Fibroblast of the conjunctiva (primary cell): Measurements from ENCODE around the gene UBE3D.
A peak's percentile ranks its signal among the peaks of the same experiment; 100 is the strongest.

Source experiments
- DNase-seq: peaks from one replicate; pipeline ENCODE4 v3.0.0-alpha.2; 2010; ENCODE audit warnings: low read depth

UBE3D gene

GRCh38 chr6:83065511-83066192 lies at the start of gene UBE3D:
UBE3D (minus strand) TSS chr6:83065841; CDS start chr6:83065718, 123 bp downstream.
- DNase-seq, result peak; percentile 78

GRCh38 chr6:83114164-83114563 lies 48.5 kb upstream of the UBE3D start:
- DNase-seq, result no peak

GRCh38 chr6:83113258-83113657 lies 47.6 kb upstream of the UBE3D start:
- no peak for DNase-seq

GRCh38 chr6:83108378-83108777 lies 42.7 kb upstream of the UBE3D start:
- DNase-seq, result no peak

- DNase-seq, result no peak
Measured at GRCh38 chr6:83098589-83098988, 32.9 kb upstream of the UBE3D start.

GRCh38 chr6:83097675-83098074 lies 32.0 kb upstream of the UBE3D start:
- no peak for DNase-seq

- DNase-seq, result no peak
Measured at GRCh38 chr6:83097204-83097603, 31.6 kb upstream of the UBE3D start.

GRCh38 chr6:83096791-83097190 lies 31.1 kb upstream of the UBE3D start:
- DNase-seq, result no peak

GRCh38 chr6:83092756-83093399 lies 27.2 kb upstream of the UBE3D start:
- no peak for DNase-seq

- no peak for DNase-seq
Measured at GRCh38 chr6:83086751-83087150, 21.1 kb upstream of the UBE3D start.

GRCh38 chr6:83083476-83083875 lies 17.8 kb upstream of the UBE3D start:
- no peak for DNase-seq

- no peak for DNase-seq
Measured at GRCh38 chr6:83073615-83074014, 8.0 kb upstream of the UBE3D start.

GRCh38 chr6:83072726-83073125 lies 7.1 kb upstream of the UBE3D start:
- no peak for DNase-seq

- no peak for DNase-seq
Measured at GRCh38 chr6:83071707-83072106, 6.1 kb upstream of the UBE3D start.

- DNase-seq, result no peak
Measured at GRCh38 chr6:83071023-83071422, 5.4 kb upstream of the UBE3D start.

- DNase-seq, result no peak
Measured at GRCh38 chr6:83069633-83070032, 4.0 kb upstream of the UBE3D start.

- no peak for DNase-seq
Measured at GRCh38 chr6:83068616-83069015, 3.0 kb upstream of the UBE3D start.

- DNase-seq, result peak; percentile 89
Measured at GRCh38 chr6:83067448-83068439, 2.1 kb upstream of the UBE3D start, which contains the start of gene DOP1A. DOP1A (plus strand) TSS chr6:83067671; CDS start chr6:83096978, 29,307 bp downstream.

- no peak for DNase-seq
Measured at GRCh38 chr6:83062225-83062624, 3.4 kb downstream of the UBE3D start.

GRCh38 chr6:83061190-83061589 lies 4.5 kb downstream of the UBE3D start:
- DNase-seq, result no peak

GRCh38 chr6:83057705-83058321 lies 7.8 kb downstream of the UBE3D start:
- DNase-seq, result peak; percentile 35

GRCh38 chr6:83055366-83055964 lies 10.2 kb downstream of the UBE3D start:
- DNase-seq, result peak; percentile 36
